Mesenchymal stem cell (in vitro differentiated cells and primary cell): ENCODE measurements around the gene ITGB5.
A peak's percentile ranks its signal among the peaks of the same experiment; 100 is the strongest.
"Not testable (repeated sequence)": the region's sequence is repeated elsewhere in the genome, so short reads cannot be mapped to it uniquely, and the experiment has no call there.

ENCODE experiments used
- DNase-seq: peaks from one replicate; pipeline ENCODE4 v3.0.0-alpha.2; 2013
- H2AFZ ChIP-seq: one replicate; pipeline ENCODE4 v1.6.1; 2013; ENCODE audit warnings: low read depth, mild to moderate bottlenecking, control low read depth, inconsistent platforms, low read length, moderate library complexity
- H2AK5ac ChIP-seq: 2 replicates; pipeline ENCODE4 v1.6.1; 2013; ENCODE audit warnings: low read length, moderate library complexity, mild to moderate bottlenecking, inconsistent platforms; ENCODE audit not compliant: severe bottlenecking
- H2BK120ac ChIP-seq: one replicate; pipeline ENCODE4 v1.6.1; 2013; ENCODE audit warnings: low read depth, mild to moderate bottlenecking, inconsistent platforms, low read length, moderate library complexity
- H2BK12ac ChIP-seq, 2 experiments: one replicate each; pipeline ENCODE4 v1.6.1; 2013; ENCODE audit warnings: inconsistent platforms in 2 of 2, low read length in 2 of 2, mild to moderate bottlenecking in 2 of 2, moderate library complexity in 2 of 2, control low read depth in 1 of 2
- H2BK15ac ChIP-seq: one replicate; pipeline ENCODE4 v1.6.1; 2013; ENCODE audit warnings: mild to moderate bottlenecking, low read depth, inconsistent platforms; ENCODE audit not compliant: poor library complexity, severe bottlenecking
- H2BK5ac ChIP-seq: 2 replicates; pipeline ENCODE4 v1.6.1; 2013; ENCODE audit warnings: low read depth, mild to moderate bottlenecking, low read length, control low read depth, inconsistent platforms; ENCODE audit not compliant: poor library complexity, severe bottlenecking
- H3K14ac ChIP-seq, 2 experiments: one replicate each; pipeline ENCODE4 v1.6.1; 2013; ENCODE audit warnings: inconsistent platforms in 2 of 2, low read length in 2 of 2, control low read depth in 1 of 2, mild to moderate bottlenecking in 1 of 2, moderate library complexity in 1 of 2
- H3K18ac ChIP-seq, 2 experiments: one replicate each; pipeline ENCODE4 v1.6.1; 2013; ENCODE audit warnings: inconsistent platforms in 2 of 2, low read length in 2 of 2, control low read depth in 1 of 2, low read depth in 1 of 2, mild to moderate bottlenecking in 1 of 2
- H3K23ac ChIP-seq, 2 experiments: one replicate each; pipeline ENCODE4 v1.6.1; 2013; ENCODE audit warnings: inconsistent platforms in 2 of 2, low read length in 2 of 2, mild to moderate bottlenecking in 2 of 2, moderate library complexity in 2 of 2, control low read depth in 1 of 2
- H3K27ac ChIP-seq: 2 replicates; pipeline ENCODE4 v1.5.1; 2013; ENCODE audit warnings: mild to moderate bottlenecking, moderate library complexity, low read length, control low read depth, inconsistent platforms; ENCODE audit not compliant: poor library complexity, severe bottlenecking
- H3K27me3 ChIP-seq, 2 experiments: 2 replicates each; pipeline versions ENCODE4 v1.6.1 to v1.7.0; 2013; ENCODE audit warnings: low read length in 2 of 2, mild to moderate bottlenecking in 2 of 2, moderate library complexity in 2 of 2, control low read depth in 1 of 2, inconsistent platforms in 1 of 2; ENCODE audit not compliant: control insufficient read depth in 1 of 2, insufficient read depth in 1 of 2
- H3K36me3 ChIP-seq, 2 experiments: 2 replicates each; pipeline versions ENCODE4 v1.6.1 to v1.7.0; 2013; ENCODE audit warnings: low read length in 2 of 2, control low read depth in 1 of 2, inconsistent platforms in 1 of 2, low read depth in 1 of 2, mild to moderate bottlenecking in 1 of 2; ENCODE audit not compliant: insufficient read depth in 2 of 2, control insufficient read depth in 1 of 2
- H3K4ac ChIP-seq, 2 experiments: one replicate each; pipeline ENCODE4 v1.6.1; 2013; ENCODE audit warnings: inconsistent platforms in 2 of 2, low read length in 2 of 2, mild to moderate bottlenecking in 2 of 2, moderate library complexity in 2 of 2, control low read depth in 1 of 2, low read depth in 1 of 2
- H3K4me1 ChIP-seq: 2 replicates; pipeline ENCODE4 v1.6.1; 2013; ENCODE audit warnings: low read depth, low read length, control low read depth; ENCODE audit not compliant: control insufficient read depth, insufficient read depth
- H3K4me2 ChIP-seq: 2 replicates; pipeline ENCODE4 v1.6.1; 2013; ENCODE audit warnings: low read length, mild to moderate bottlenecking, inconsistent platforms; ENCODE audit not compliant: poor library complexity, severe bottlenecking
- H3K4me3 ChIP-seq, 2 experiments: 2 replicates each; pipeline versions ENCODE4 v1.5.1 to v1.7.0; 2013; ENCODE audit warnings: low read length in 2 of 2, mild to moderate bottlenecking in 2 of 2, control low read depth in 1 of 2, low read depth in 1 of 2; ENCODE audit not compliant: insufficient read depth in 1 of 2
- H3K79me1 ChIP-seq: replicated peaks from 2 replicates; pipeline ENCODE4 v1.6.1; 2013; ENCODE audit warnings: mild to moderate bottlenecking, control low read depth, low read length, inconsistent platforms; ENCODE audit not compliant: poor library complexity, severe bottlenecking
- H3K9ac ChIP-seq: 2 replicates; pipeline ENCODE4 v1.7.0; 2013; ENCODE audit warnings: mild to moderate bottlenecking, low read length, moderate library complexity
- H3K9me3 ChIP-seq: 2 replicates; pipeline ENCODE4 v1.7.0; 2013; ENCODE audit warnings: mild to moderate bottlenecking, low read length; ENCODE audit not compliant: control insufficient read depth
- H4K8ac ChIP-seq: one replicate; pipeline ENCODE4 v1.6.1; 2013; ENCODE audit warnings: inconsistent platforms, mild to moderate bottlenecking, low read length, moderate library complexity
- H4K91ac ChIP-seq: one replicate; pipeline ENCODE4 v1.6.1; 2013; ENCODE audit warnings: mild to moderate bottlenecking, low read length, inconsistent platforms
- WGBS: methylation state at CpG from one replicate; pipeline ENCODE4 v1.1.7; 2013; ENCODE audit warnings: mixed read lengths; 5-methylcytosine and 5-hydroxymethylcytosine counted together

ITGB5 gene

DNA sequence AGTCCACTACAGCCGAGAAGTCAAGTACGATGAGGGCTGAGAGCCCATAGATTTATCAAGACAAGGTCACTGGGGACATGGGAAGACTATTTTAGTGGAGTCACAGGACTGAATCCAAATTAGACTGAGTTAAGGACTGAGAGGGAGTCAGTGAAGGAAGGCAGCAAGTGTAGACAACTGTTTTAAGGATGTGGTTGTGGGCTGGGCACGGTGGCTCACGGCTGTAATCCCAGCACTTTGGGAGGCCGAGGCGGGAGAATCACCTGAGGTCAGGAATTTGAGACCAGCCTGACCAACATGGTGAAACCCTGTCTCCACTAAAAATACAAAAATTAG lies 104.8 kb downstream of the ITGB5 start:
- H3K18ac ChIP-seq: peak overlapping the region; percentile 23 to 60
- H4K91ac ChIP-seq, DNase-seq, H2BK15ac ChIP-seq, H2AK5ac ChIP-seq, H3K27ac ChIP-seq, H3K14ac ChIP-seq, H3K23ac ChIP-seq, H3K27me3 ChIP-seq, H3K9ac ChIP-seq, H2AFZ ChIP-seq, H4K8ac ChIP-seq, H3K4me3 ChIP-seq, H3K9me3 ChIP-seq, H2BK120ac ChIP-seq, H3K4me2 ChIP-seq, H2BK5ac ChIP-seq: not testable (repeated sequence)
- H2BK12ac ChIP-seq: peak overlapping the region in 1 of 2 experiments; percentile 51
- H3K79me1 ChIP-seq: peaks cover 34% of the 10 kb centered on the region
- H3K4me1 ChIP-seq: peaks cover 37% of the 10 kb centered on the region
- H3K4ac ChIP-seq: peak overlapping the region in 1 of 2 experiments; percentile 47
- H3K36me3 ChIP-seq: peaks cover 24 to 44% of the 10 kb centered on the region in 2 experiments
- 97% methylated on average over 6 of the region's 6 CpGs for WGBS

DNA sequence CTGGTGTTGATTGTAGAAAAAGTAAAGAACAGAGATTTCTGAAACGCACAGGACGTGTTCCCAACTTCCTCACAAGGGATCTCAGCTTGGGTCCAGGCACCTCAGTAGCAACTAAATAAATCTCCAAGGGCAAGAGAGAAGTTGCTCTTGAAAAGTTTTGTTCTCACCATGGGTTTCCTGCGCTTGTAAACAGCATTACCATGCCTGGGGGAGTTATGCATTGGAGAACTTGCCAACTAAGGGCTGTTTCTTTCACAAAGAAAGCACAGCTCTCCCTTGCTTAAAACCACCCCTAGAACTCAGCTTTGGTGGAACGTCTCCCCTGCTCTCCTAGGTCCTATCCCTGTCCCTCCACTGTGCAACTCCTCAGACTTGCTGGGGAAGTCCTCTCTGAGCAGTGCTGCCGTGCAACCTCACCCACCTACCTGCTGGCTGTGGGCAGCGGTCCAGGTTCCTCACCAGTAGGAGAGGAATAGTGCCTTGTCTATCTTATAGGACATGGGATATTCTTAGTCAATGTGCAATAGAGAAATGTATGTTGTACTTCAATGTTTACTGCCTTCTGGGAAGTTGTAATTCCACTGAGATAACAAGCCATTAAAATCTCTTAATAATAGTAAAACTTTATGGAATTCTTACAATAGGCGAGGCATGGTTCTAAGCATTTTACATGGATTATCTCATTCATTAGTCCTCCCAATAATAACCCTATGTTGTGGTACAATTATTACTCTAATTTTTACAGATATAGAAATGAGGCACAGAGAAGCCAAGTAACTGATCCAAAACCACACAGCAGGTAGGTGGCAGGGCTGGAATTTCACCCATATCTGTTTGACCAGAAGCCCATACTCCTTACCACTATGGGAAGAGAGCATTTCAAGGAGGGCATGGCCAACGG lies 105.4 kb downstream of the ITGB5 start:
- H3K4me3 ChIP-seq: no peak overlapping the region
- peak overlapping the region; percentile 66 for H3K27ac ChIP-seq
- peak overlapping the region; percentile 69 for H2BK12ac ChIP-seq
- H3K14ac ChIP-seq: peak overlapping the region in 1 of 2 experiments; percentile 2
- peak overlapping the region; percentile 65 for H2BK120ac ChIP-seq
- H3K23ac ChIP-seq: no peak overlapping the region
- no peaks in the 10 kb centered on the region for H3K27me3 ChIP-seq
- peaks cover 35% of the 10 kb centered on the region for H3K4me1 ChIP-seq
- H3K4me2 ChIP-seq: no peak overlapping the region
- peak overlapping the region; percentile 77 for H4K91ac ChIP-seq
- peak overlapping the region; percentile 91 to 94 for H3K18ac ChIP-seq
- peak overlapping the region; percentile 88 for H4K8ac ChIP-seq
- peak overlapping the region; percentile 70 for H3K9ac ChIP-seq
- peaks cover 30 to 50% of the 10 kb centered on the region in 2 experiments for H3K36me3 ChIP-seq
- H3K9me3 ChIP-seq: no peaks in the 10 kb centered on the region
- H2AK5ac ChIP-seq: peak overlapping the region; percentile 15
- H3K4ac ChIP-seq: peak overlapping the region; percentile 49 to 67
- no peak for DNase-seq
- H2AFZ ChIP-seq: no peak overlapping the region
- no peak overlapping the region for H2BK15ac ChIP-seq
- no peak overlapping the region for H2BK5ac ChIP-seq
- 79% methylated on average over 7 of the region's 8 CpGs for WGBS
- H3K79me1 ChIP-seq: peaks cover 40% of the 10 kb centered on the region

DNA sequence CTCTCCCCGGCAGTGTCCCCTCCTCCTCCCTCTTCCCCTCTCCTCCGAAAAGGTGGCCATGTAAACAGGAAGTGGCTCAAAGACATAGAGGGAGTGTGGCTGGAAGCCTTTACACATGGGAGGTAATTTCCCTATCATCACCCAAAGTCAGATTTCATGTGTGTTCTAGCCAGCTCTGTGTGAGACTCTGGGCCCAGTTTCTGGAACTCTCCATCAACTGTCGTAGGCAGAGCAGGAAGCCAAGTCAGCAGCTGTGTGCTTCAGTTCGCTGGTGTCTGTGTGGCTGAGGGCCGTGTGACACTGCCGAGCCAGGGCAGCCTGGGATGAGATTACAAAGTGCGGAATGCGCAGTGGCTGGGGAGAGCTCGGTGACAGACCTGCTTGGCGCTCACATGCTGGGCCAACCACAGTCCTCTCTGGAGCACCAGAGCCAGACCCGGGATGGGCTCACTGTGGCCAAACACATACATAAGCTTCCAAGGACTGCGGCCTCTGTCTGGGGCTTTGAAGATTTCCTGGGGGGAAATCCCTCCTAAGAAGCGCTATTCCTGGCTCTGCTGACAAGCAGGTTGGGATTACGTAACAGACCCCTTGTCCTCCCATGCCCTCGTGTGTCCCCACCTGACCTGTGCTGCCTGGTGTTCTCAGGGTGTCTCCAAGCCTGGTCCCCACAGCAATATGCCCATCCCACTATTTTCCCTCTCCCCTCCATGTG lies 106.2 kb downstream of the ITGB5 start:
- Histone ChIP-seq H3K4ac (peak overlapping the region; percentile 67 to 69), H3K36me3 (peaks cover 36 to 58% of the 10 kb centered on the region in 2 experiments), H4K91ac (peak overlapping the region; percentile 77), H3K4me3 (no peak overlapping the region), H3K4me1 (peaks cover 37% of the 10 kb centered on the region), H3K9me3 (no peaks in the 10 kb centered on the region), H3K14ac (peak overlapping the region in 1 of 2 experiments; percentile 53), H2AK5ac (peak overlapping the region; percentile 15), H4K8ac (peak overlapping the region; percentile 88), H2BK15ac (no peak overlapping the region), H3K23ac (no peak overlapping the region), H3K27me3 (no peaks in the 10 kb centered on the region), H3K4me2 (no peak overlapping the region), H2BK12ac (peak overlapping the region; percentile 69), H3K18ac (peak overlapping the region; percentile 91 to 94), H2BK5ac (no peak overlapping the region), H2BK120ac (peak overlapping the region; percentile 65), H3K9ac (peak overlapping the region; percentile 70), H3K79me1 (peaks cover 42% of the 10 kb centered on the region), H3K27ac (peak overlapping the region; percentile 66), H2AFZ (no peak overlapping the region)
- 12% methylated on average over 14 of the region's 15 CpGs for WGBS
- DNase-seq: peak; percentile 97

DNA sequence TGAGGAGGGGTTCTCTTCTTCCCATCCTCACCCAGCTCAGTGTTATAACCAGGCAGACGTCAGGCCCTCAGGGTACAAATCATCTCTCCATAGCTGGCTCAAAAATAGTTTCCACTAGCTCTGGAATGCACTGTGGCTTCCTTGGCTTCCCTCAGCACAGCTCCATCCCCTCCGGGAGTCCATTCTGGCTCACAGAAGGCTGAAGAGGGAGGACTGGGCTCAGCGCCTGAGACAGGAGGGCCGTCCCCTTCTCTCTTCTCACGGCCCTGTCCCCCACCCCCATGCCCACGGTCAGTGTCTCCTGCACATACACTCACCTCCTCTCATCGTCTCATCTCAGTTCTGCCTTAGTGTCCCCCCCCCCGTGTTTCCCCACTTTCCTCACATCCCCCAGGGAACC lies 106.8 kb downstream of the ITGB5 start:
- H2AFZ ChIP-seq: no peak overlapping the region
- peak overlapping the region in 1 of 2 experiments; percentile 5 for H3K23ac ChIP-seq
- H3K14ac ChIP-seq: peak overlapping the region in 1 of 2 experiments; percentile 88
- H3K79me1 ChIP-seq: peaks cover 46% of the 10 kb centered on the region
- H4K91ac ChIP-seq: peak overlapping the region; percentile 91
- whole genome bisulfite sequencing: 14% methylated on average over 8 of the region's 8 CpGs
- H3K4me1 ChIP-seq: peaks cover 40% of the 10 kb centered on the region
- H3K4me2 ChIP-seq: no peak overlapping the region
- no peak overlapping the region for H3K4me3 ChIP-seq
- H2AK5ac ChIP-seq: peak overlapping the region; percentile 72
- H3K36me3 ChIP-seq: peaks cover 39 to 60% of the 10 kb centered on the region in 2 experiments
- H4K8ac ChIP-seq: peak overlapping the region; percentile 81
- DNase-seq: peak; percentile 85
- H3K9ac ChIP-seq: peak overlapping the region; percentile 70
- peak overlapping the region; percentile 23 for H2BK120ac ChIP-seq
- no peaks in the 10 kb centered on the region for H3K27me3 ChIP-seq
- peak overlapping the region; percentile 66 for H3K27ac ChIP-seq
- no peaks in the 10 kb centered on the region for H3K9me3 ChIP-seq
- H2BK12ac ChIP-seq: peak overlapping the region; percentile 18 to 69
- H2BK5ac ChIP-seq: no peak overlapping the region
- H3K18ac ChIP-seq: peak overlapping the region; percentile 91 to 94
- H2BK15ac ChIP-seq: no peak overlapping the region
- peak overlapping the region; percentile 67 to 75 for H3K4ac ChIP-seq
